ENCODE measurements around the gene S100A5.
"Not testable (repeated sequence)": the region's sequence is repeated elsewhere in the genome, so short reads cannot be mapped to it uniquely, and the experiment has no call there.

Gene S100A5

GRCh38 chr1:153540394-153541361 is at the start of gene S100A5:
TSS of gene S100A5 (minus strand) at chr1:153540934. CDS start at chr1:153540191, 743 bp downstream.
- peak; percentile 59 to 82 for DNase-seq

- DNase-seq: no peak
Observed at GRCh38 chr1:153588482-153588881, 47.7 kb upstream of the S100A5 start.

DNA sequence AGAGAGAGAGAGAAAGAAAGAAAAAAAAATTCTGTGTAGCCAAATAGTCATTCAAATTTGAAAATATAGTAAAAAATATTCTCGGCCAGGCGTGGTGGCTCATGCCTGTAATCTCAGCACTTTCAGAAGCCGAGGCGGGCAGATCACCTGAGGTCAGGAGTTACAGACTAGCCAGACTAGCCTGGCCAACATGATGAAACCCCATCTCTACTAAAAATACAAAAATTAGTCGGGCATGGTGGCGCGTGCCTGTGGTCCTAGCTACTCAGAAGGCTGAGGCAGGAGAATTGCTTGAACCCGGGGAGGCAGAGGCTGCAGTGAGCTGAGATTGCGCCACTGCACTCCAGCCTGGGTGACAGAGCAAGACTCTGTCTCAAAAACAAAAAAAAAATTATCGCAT is 47.3 kb upstream of the S100A5 start:
- not testable (repeated sequence) for DNase-seq

DNA sequence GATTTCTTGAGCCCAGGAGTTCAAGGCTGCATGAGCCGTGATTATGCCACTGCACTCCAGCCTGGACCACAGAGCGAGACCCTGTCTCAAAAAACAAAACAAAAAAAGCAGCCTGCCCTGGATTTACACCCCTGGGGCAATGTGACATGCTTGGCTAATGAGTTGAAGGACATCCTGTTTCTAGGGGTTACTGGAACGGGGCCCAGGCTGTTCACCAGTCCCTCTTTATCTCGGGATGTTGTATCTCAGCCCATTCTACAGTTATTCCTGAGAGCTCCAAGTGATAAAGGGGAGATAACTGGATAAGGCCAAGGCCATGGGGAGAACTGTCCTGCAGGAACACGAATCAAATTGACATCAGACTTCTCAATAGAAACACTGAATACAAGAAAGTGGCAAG is 46.6 kb upstream of the S100A5 start:
- no peak for DNase-seq

GRCh38 chr1:153586347-153586746 is 45.6 kb upstream of the S100A5 start:
- DNase-seq: no peak

DNA sequence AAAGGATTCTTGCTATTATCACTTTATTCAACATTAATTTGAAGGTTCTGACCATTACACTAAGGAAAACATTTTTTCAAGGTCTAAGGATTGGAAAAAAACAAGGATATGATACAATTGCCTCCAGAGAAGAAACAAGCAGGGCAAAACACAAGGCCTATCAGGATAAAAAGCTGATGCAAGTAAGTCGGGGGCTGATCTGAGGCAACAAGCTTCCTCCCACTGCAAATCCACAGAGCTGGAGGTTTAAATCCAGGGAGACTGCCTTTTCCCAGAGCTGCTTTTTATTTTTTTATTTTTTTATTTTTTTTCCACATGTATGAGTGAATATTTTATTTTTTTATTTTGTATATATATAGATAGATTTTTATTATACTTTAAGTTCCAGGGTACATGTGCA is 44.3 kb upstream of the S100A5 start:
- DNase-seq: no peak

GRCh38 chr1:153583976-153584375 is 43.2 kb upstream of the S100A5 start:
- no peak for DNase-seq

GRCh38 chr1:153583514-153583913 is 42.8 kb upstream of the S100A5 start:
- peak in 1 of 2 experiments; percentile 21 for DNase-seq

DNA sequence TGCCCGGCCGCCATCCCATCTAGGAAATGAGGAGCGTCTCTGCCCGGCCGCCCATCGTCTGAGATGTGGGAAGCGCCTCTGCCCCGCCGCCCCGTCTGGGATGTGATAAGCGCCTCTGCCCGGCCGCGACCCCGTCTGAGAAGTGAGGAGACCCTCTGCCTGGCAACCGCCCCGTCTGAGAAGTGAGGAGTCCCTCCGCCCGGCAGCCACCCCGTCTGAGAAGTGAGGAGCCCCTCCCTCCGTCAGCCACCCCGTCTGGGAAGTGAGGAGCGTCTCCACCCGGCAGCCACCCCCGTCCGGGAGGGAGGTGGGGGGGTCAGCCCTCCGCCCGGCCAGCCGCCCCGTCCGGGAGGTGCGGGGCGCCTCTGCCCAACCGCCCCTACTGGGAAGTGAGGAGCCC is 42.1 kb upstream of the S100A5 start:
- DNase-seq: not testable (repeated sequence)

- DNase-seq: no peak
Observed at GRCh38 chr1:153578936-153579335, 38.2 kb upstream of the S100A5 start.

DNA sequence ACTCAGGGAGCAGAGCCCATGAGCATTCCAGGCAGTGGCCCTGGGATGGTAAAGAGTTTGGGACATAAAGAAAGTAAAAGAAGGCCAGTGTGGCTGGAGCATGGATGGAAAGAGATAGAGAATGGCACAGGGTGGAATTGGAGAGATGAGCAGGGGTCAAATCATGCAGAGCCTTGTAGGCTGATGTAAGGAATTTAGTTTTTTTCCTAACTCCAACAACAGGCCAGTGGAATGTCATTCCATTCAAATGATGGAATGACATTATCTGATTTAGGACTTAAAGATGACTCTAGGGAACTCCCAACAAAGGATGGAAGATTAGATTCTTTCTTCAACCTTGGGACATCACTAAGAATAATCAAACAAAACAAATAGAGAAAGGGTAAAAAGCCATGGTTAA is 37.8 kb upstream of the S100A5 start:
- no peak for DNase-seq

GRCh38 chr1:153577624-153578051 is 36.9 kb upstream of the S100A5 start:
- no peak for DNase-seq

DNA sequence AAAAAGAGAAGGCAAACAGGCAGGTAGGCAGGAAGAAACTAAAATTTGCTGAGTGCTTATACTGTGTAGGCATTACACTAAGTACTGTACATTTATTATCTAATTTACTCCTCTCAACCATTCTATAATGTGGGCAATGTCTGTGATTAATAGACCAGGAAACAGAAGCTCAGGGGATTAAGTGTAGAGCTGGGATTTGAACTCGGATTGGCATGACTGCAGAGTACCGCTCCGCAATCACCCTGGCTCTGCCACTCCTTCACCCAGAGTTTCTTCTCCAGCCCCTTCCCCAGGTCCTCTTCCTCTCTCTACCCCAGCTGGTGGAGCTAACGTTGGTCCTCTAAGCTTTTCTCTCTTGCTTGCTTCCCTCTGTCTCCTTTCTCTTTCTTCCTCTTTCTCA is 36.4 kb upstream of the S100A5 start:
- peak in 1 of 2 experiments; percentile 9 for DNase-seq

DNA sequence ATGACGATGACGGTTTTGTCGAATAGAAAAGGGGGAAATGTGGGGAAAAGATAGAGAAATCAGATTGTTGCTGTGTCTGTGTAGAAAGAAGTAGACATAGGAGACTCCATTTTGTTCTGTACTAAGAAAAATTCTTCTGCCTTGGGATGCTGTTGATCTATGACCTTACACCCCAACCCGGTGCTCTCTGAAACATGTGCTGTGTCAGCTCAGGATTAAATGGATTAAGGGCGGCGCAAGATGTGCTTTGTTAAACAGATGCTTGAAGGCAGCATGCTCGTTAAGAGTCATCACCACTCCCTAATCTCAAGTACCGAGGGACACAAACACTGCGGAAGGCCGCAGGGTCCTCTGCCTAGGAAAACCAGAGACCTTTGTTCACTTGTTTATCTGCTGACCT is 34.8 kb upstream of the S100A5 start:
- peak; percentile 51 to 85 for DNase-seq

- not testable (repeated sequence) for DNase-seq
Observed at GRCh38 chr1:153575081-153575491, 34.4 kb upstream of the S100A5 start.

DNA sequence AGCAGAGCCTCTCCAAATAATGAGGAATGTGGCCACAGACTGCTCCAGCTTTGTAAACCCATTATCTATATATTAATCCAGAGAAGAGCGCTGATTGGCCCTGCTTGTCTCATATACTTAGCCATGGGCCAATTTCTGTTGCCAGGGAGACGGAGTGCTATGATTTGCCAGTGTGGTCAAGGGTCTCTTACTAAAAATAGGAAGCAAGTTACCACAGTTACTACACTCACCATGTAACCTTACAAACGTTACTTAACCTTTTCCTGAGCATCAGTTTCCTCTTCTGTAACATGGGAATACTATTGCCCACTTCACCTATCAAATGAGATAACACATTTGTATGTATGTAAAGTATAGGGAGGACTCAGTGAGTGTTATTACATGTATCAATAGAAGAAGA is 32.6 kb upstream of the S100A5 start:
- DNase-seq: peak in 1 of 2 experiments; percentile 67

DNA sequence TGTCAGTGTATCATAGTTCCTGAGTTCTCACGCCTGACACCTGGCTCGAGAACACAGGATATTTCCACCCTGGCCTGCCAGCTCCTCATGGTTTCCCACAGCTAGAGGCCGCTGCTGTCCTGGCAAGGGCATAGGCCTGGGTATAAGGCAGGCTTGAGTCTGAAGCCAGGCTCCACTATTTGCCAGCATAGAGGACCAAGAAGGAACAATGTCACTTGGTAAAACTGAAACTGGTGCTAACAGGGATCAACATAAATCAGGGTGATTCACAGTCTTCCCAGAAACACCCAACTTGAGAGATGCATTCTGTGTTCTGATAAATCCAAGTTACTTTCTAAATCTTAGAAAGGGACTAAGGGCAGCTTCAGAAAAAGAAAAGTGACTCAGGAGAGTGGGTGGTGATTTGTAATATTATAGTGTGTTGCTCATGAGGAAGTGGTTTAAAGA is 31.9 kb upstream of the S100A5 start:
- DNase-seq: peak; percentile 59 to 81

DNA sequence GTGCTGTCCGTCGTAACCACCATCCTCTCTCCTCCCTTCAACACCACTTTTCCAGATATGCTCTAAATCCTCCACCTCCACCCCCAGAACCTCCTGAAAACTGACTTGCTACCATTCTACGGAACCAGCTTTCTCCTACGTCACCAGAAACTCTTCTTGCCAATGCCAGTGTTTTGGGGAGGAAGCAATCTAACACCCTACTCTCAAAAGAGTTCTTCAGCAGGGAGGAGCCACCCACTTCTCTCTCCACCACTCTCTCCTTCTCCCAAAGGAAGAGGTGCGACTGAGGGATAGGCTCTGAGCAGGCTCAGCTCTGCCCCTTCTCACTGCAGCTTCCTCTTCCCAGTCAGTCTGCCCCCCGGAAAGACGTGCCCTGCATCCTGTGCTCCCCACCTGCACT is 31.0 kb upstream of the S100A5 start:
- no peak for DNase-seq

GRCh38 chr1:153570874-153571273 is 30.1 kb upstream of the S100A5 start:
- no peak for DNase-seq

- no peak for DNase-seq
Observed at GRCh38 chr1:153569465-153569864, 28.7 kb upstream of the S100A5 start.

DNA sequence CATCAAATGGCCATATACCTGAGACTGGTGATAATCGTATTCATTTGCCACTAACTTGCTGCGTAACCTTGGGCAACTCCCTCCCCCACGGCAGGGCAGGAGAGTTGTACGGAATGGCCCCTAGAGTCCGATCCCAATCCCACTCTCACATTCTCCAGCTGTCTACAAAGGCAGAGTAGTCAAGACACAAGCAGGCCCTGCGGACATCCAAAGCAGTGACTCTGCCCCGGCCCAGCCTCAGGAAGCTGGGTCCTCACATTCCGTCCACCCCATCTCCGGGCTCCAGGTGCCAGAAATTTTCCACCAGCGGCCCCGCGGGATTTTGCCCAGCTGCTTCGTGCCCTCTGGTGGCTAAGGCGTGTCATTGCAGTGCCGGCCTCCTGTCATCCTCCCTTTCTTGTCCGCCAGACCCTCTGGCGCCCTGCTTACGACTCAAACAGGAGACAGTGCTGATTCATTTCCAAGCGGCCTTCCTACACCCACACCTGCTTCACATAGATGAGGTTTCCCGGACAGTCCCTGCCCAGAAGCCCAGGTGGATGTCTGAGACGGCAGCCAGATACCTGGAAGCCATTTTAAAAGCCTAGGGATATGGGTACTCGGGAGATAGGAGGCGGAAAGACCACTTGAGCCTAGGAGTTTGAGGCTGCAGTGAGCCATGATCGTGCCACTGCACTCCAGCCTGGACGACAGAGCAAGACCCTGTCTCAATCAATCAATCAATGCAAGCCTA is 27.8 kb upstream of the S100A5 start:
- DNase-seq: peak; percentile 69 to 84

GRCh38 chr1:153567621-153568366 is 27.1 kb upstream of the S100A5 start:
- DNase-seq: peak; percentile 27 to 39
